Body of pancreas (tissue), 4 donors: ENCODE data around the gene DDRGK1. TPM values are rescaled to one million over a fixed set of nuclear protein-coding genes. Genes with fewer than 3 reads are reported as not detected.

Source experiments
- ATAC-seq: fragments of 150-250 bp; one replicate; pipeline ENCODE4 v1.9.1; 2016
- DNase-seq, 4 donors: peaks; one replicate each; pipeline ENCODE4 v3.0.0-alpha.2; 2019
- H3K27ac ChIP-seq, 4 donors: fragments of 200-600 bp; sonication (generic); 1 replicate in 3 of 4; 2 replicates in 1 of 4; pipeline versions ENCODE4 v1.5.1 to v1.6.1; 2016 to 2019; ENCODE audit warnings: mild to moderate bottlenecking in 1 of 4, mixed read lengths in 1 of 4, moderate library complexity in 1 of 4
- H3K27me3 ChIP-seq, 2 donors: fragments of 200-600 bp; sonication (generic); one replicate each; pipeline ENCODE4 v1.6.0; 2016; ENCODE audit warnings: mild to moderate bottlenecking in 1 of 2
- H3K36me3 ChIP-seq, 2 donors: fragments of 200-600 bp; sonication (generic); replicated peaks in 1 of 2; 2 replicates each; pipeline ENCODE4 v1.5.1; 2016; ENCODE audit warnings: low read depth in 2 of 2; ENCODE audit not compliant: insufficient read depth in 1 of 2
- H3K4me1 ChIP-seq: fragments of 200-600 bp; sonication (generic); one replicate; pipeline ENCODE4 v1.6.0; 2016
- H3K4me3 ChIP-seq, 2 donors: fragments of 200-600 bp; sonication (generic); 1 replicate in 1 of 2; 2 replicates in 1 of 2; pipeline ENCODE4 v1.5.1; 2016 to 2019
- H3K9me3 ChIP-seq, 3 donors: fragments of 200-600 bp; sonication (generic); 1 replicate in 2 of 3; 2 replicates in 1 of 3; pipeline ENCODE4 v1.5.1; 2016
- CTCF ChIP-seq, 7 experiments: fragments of 450-650 bp in 4 of 7; fragments of 200-600 bp in 3 of 7; sonication (generic) in 3 of 7; IDR thresholded peaks; one replicate each; pipeline ENCODE4 v1.5.1; 2016 to 2019; ENCODE audit warnings: antibody characterized with exemption in 7 of 7
- POLR2A ChIP-seq, 3 donors: fragments of 450-650 bp; IDR thresholded peaks; one replicate each; pipeline ENCODE4 v1.6.1; 2016; ENCODE audit warnings: antibody characterized with exemption in 3 of 3, mild to moderate bottlenecking in 2 of 3
- WGBS, 2 donors: methylation state at CpG; one replicate each; pipeline ENCODE4 v1.1.5; 2017; 5-methylcytosine and 5-hydroxymethylcytosine counted together
- intact Hi-C: fragments of 100-400 bp; cut with DNase I; formaldehyde crosslinking; loops from one replicate; pipeline ENCODE4 v1.15.1; 2023
- total RNA-seq, 2 donors: library from RNA; depleted of rRNA; stranded (reverse); fragments of >200 nt; gene quantifications; one replicate each; pipeline ENCODE4 v1.1.0, GENCODE V29; 2016

The DDRGK1 gene
- total RNA-seq, 2 donors from 2014 or later, result 64.3 to 82.8 TPM

GRCh38 chr20:3166913-3167342 lies 37.6 kb downstream of the DDRGK1 start:
- ATAC-seq (no peak), DNase-seq (peak in 1 of 4 donors; percentile 10)
- Histone ChIP-seq H3K4me1 (peaks cover 40% of the 10 kb centered on the region), H3K27ac (peak overlapping the region in 2 of 4 donors; percentile 77 to 82), H3K36me3 (no peaks in the 10 kb centered on the region), H3K4me3 (no peak overlapping the region), H3K27me3 (no peaks in the 10 kb centered on the region), H3K9me3 (no peaks in the 10 kb centered on the region)
- TF ChIP-seq POLR2A (IDR thresholded peaks at IDR 0.05) (no peak), CTCF (IDR thresholded peaks at IDR 0.05) (no peak)
- WGBS, 2 donors, result 89 to 100% methylated on average over 1 to 9 of the region's 16 CpGs
- intact Hi-C loops, result no loop called here

- DNase-seq, result peak in 1 of 4 donors; percentile 12
- Histone ChIP-seq H3K27me3 (no peaks in the 10 kb centered on the region), H3K4me3 (no peak overlapping the region), H3K27ac (peak overlapping the region in 1 of 4 donors; percentile 77), H3K4me1 (peaks cover 37% of the 10 kb centered on the region), H3K9me3 (no peaks in the 10 kb centered on the region), H3K36me3 (no peaks in the 10 kb centered on the region)
- TF ChIP-seq CTCF (IDR thresholded peaks at IDR 0.05), result no peak
- intact Hi-C loops, result no loop called here
- WGBS, 2 donors, result 83 to 92% methylated on average over 5 to 13 of the region's 13 CpGs
- no peak for ATAC-seq
Observed at GRCh38 chr20:3166338-3166912, 38.1 kb downstream of the DDRGK1 start.

GRCh38 chr20:3165473-3166337 lies 38.8 kb downstream of the DDRGK1 start:
- no peak for TF ChIP-seq CTCF (IDR thresholded peaks at IDR 0.05)
- TF ChIP-seq POLR2A (IDR thresholded peaks at IDR 0.05), result no peak
- no peaks in the 10 kb centered on the region for H3K9me3 ChIP-seq
- H3K36me3 ChIP-seq, result no peaks in the 10 kb centered on the region
- ATAC-seq (no peak), DNase-seq (peak; percentile 22 to 53 (median 40))
- H3K27me3 ChIP-seq, result no peaks in the 10 kb centered on the region
- H3K4me1 ChIP-seq, result peaks cover 37% of the 10 kb centered on the region
- no peak overlapping the region for H3K4me3 ChIP-seq
- intact Hi-C loops, result no loop called here
- no peak overlapping the region for H3K27ac ChIP-seq
- 60 to 88% methylated on average over 26 to 37 of the region's 45 CpGs for WGBS, 2 donors

- Histone ChIP-seq H3K36me3 (no peaks in the 10 kb centered on the region), H3K27me3 (no peaks in the 10 kb centered on the region), H3K27ac (no peak overlapping the region), H3K4me1 (peaks cover 40% of the 10 kb centered on the region), H3K4me3 (no peak overlapping the region), H3K9me3 (no peaks in the 10 kb centered on the region)
- 88 to 94% methylated on average over 23 to 33 of the region's 41 CpGs for WGBS, 2 donors
- intact Hi-C loops, result no loop called here
- no peak for DNase-seq
- ATAC-seq, result no peak
- TF ChIP-seq CTCF (IDR thresholded peaks at IDR 0.05) (no peak), POLR2A (IDR thresholded peaks at IDR 0.05) (no peak)
Observed at GRCh38 chr20:3164763-3165410, 39.6 kb downstream of the DDRGK1 start.
